COR-L47 (cell line): Measurements from ENCODE around the gene TNNT2.

ENCODE experiments used
- DNase-seq: peaks from one replicate; lab custom pipeline; 2025; lab: John Stamatoyannopoulos, UW

The TNNT2 gene

GRCh38 chr1:201401700-201402099, 24.2 kb upstream of the TNNT2 start:
- DNase-seq: no peak

GRCh38 chr1:201400852-201401230, 23.4 kb upstream of the TNNT2 start:
- DNase-seq: no peak

GRCh38 chr1:201400212-201400851, 22.9 kb upstream of the TNNT2 start:
- DNase-seq: no peak

- peak; percentile 38 for DNase-seq
These were observed 22.1 kb upstream of the TNNT2 start for GRCh38 chr1:201399352-201400126.

- DNase-seq: no peak
These were observed 21.5 kb upstream of the TNNT2 start, which contains the start of gene LAD1 for GRCh38 chr1:201399018-201399351. Gene LAD1, minus strand, starts transcription at chr1:201399324. Its CDS starts 18 bp downstream, at chr1:201399306.

GRCh38 chr1:201397675-201398074, 20.2 kb upstream of the TNNT2 start:
- no peak for DNase-seq

GRCh38 chr1:201396861-201397464, 19.5 kb upstream of the TNNT2 start:
- DNase-seq: peak; percentile 13

- no peak for DNase-seq
These were observed 18.5 kb upstream of the TNNT2 start for GRCh38 chr1:201395936-201396335.

GRCh38 chr1:201394591-201394990, 17.1 kb upstream of the TNNT2 start:
- no peak for DNase-seq

- no peak for DNase-seq
These were observed 15.6 kb upstream of the TNNT2 start for GRCh38 chr1:201393076-201393475.

- DNase-seq: no peak
These were observed 14.4 kb upstream of the TNNT2 start for GRCh38 chr1:201391651-201392511.

GRCh38 chr1:201391225-201391624, 13.7 kb upstream of the TNNT2 start:
- DNase-seq: no peak

GRCh38 chr1:201389051-201389450, 11.6 kb upstream of the TNNT2 start:
- DNase-seq: no peak

- no peak for DNase-seq
These were observed 8.7 kb upstream of the TNNT2 start for GRCh38 chr1:201386208-201386607.

- peak; percentile 37 for DNase-seq
These were observed 7.9 kb upstream of the TNNT2 start for GRCh38 chr1:201385299-201385891.

- no peak for DNase-seq
These were observed 6.9 kb upstream of the TNNT2 start for GRCh38 chr1:201384406-201384782.

GRCh38 chr1:201383647-201384405, 6.3 kb upstream of the TNNT2 start:
- no peak for DNase-seq

GRCh38 chr1:201381130-201381529, 3.6 kb upstream of the TNNT2 start:
- peak; percentile 6 for DNase-seq

- no peak for DNase-seq
These were observed 2.3 kb upstream of the TNNT2 start for GRCh38 chr1:201379733-201380242.

GRCh38 chr1:201378804-201379203, 1.3 kb upstream of the TNNT2 start:
- DNase-seq: no peak
